ENCODE results near the gene VWC2L.

VWC2L gene

GRCh38 chr2:214471382-214471781 is 60.5 kb downstream of the VWC2L start:
- DNase-seq = no peak

- no peak for DNase-seq
Measured at GRCh38 chr2:214471990-214472389, 61.1 kb downstream of the VWC2L start.

GRCh38 chr2:214477305-214477704 is 66.5 kb downstream of the VWC2L start:
- DNase-seq = no peak

- peak; percentile 5 for DNase-seq
Measured at GRCh38 chr2:214481204-214481603, 70.3 kb downstream of the VWC2L start.

GRCh38 chr2:214482728-214483127 is 71.9 kb downstream of the VWC2L start:
- no peak for DNase-seq

- no peak for DNase-seq
Measured at GRCh38 chr2:214484239-214484638, 73.4 kb downstream of the VWC2L start.

GRCh38 chr2:214484701-214485100 is 73.8 kb downstream of the VWC2L start:
- no peak for DNase-seq

- DNase-seq = no peak
Measured at GRCh38 chr2:214489181-214489580, 78.3 kb downstream of the VWC2L start.

GRCh38 chr2:214489702-214490101 is 78.8 kb downstream of the VWC2L start:
- DNase-seq = no peak

GRCh38 chr2:214492152-214492551 is 81.3 kb downstream of the VWC2L start:
- DNase-seq = no peak

GRCh38 chr2:214492608-214493007 is 81.8 kb downstream of the VWC2L start:
- no peak for DNase-seq

- DNase-seq = no peak
Measured at GRCh38 chr2:214497489-214497888, 86.6 kb downstream of the VWC2L start.

GRCh38 chr2:214503568-214503967 is 92.7 kb downstream of the VWC2L start:
- DNase-seq = no peak

GRCh38 chr2:214504599-214505376 is 93.9 kb downstream of the VWC2L start:
- DNase-seq = no peak

- no peak for DNase-seq
Measured at GRCh38 chr2:214507032-214507431, 96.2 kb downstream of the VWC2L start.

- DNase-seq = no peak
Measured at GRCh38 chr2:214514704-214515103, 103.8 kb downstream of the VWC2L start.

- DNase-seq = no peak
Measured at GRCh38 chr2:214515111-214515510, 104.3 kb downstream of the VWC2L start.

GRCh38 chr2:214519258-214519818 is 108.5 kb downstream of the VWC2L start:
- no peak for DNase-seq

- no peak for DNase-seq
Measured at GRCh38 chr2:214529021-214529420, 118.2 kb downstream of the VWC2L start.

- DNase-seq = no peak
Measured at GRCh38 chr2:214529514-214529913, 118.7 kb downstream of the VWC2L start.

- DNase-seq = no peak
Measured at GRCh38 chr2:214533541-214533940, 122.7 kb downstream of the VWC2L start.

GRCh38 chr2:214536625-214537024 is 125.8 kb downstream of the VWC2L start:
- DNase-seq = no peak

GRCh38 chr2:214537929-214538328 is 127.1 kb downstream of the VWC2L start:
- DNase-seq = no peak

GRCh38 chr2:214542295-214542694 is 131.4 kb downstream of the VWC2L start:
- peak; percentile 14 for DNase-seq

- peak; percentile 54 for DNase-seq
Measured at GRCh38 chr2:214542866-214543265, 132.0 kb downstream of the VWC2L start.

Data from fibroblast of upper back skin (primary cell).